Erythroblast (primary cell): ENCODE results near the gene OR51T1.

Experiments used
- GATA1 ChIP-seq: IDR thresholded peaks from 2 replicates; pipeline ENCODE4 v1.6.1; 2011; ENCODE audit warnings: low read depth, mild to moderate bottlenecking, control low read depth, low read length, moderate library complexity
- POLR2A ChIP-seq: IDR thresholded peaks from 2 replicates; pipeline ENCODE4 v1.6.1; 2011; ENCODE audit warnings: mild to moderate bottlenecking, low read length

DNA sequence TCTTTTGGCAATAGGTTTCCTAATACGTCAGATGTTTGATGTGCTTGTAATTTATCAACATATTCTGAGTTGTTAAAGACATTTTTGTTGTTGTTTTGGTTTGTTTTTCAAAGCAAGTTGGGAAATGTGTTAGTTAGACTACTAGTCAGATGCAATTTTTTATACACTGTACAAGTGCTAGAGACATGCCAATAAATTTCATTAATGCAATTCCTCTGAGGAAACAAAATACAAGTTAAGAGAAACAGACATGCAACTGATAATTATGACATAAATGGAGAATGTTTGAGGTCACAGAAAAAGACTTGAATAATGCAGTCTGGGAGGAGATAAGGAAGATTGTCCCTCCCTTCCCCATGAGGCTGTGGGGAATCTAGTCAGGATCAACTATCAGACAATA, 5.9 kb downstream of the OR51T1 start:
- no peak for TF ChIP-seq POLR2A
- no peak for TF ChIP-seq GATA1
